ENCODE measurements around the gene GPR82.

GPR82 gene

GRCh38 chrX:41692162-41692749, 31.7 kb upstream of the GPR82 start:
- H3K9me3 ChIP-seq (ENCODE audit: low read length) = no peaks in the 10 kb centered on the region
- H3K9ac ChIP-seq (ENCODE audit: low read length) = no peak overlapping the region
- no peak overlapping the region for H2AFZ ChIP-seq (ENCODE audit: low read length)
- no peaks in the 10 kb centered on the region for H3K9me2 ChIP-seq (ENCODE audit: low read depth, low read length)
- no peaks in the 10 kb centered on the region for H3K79me2 ChIP-seq (ENCODE audit: insufficient read depth, low read length)
- H4K20me1 ChIP-seq (ENCODE audit: insufficient read depth, low read length) = no peaks in the 10 kb centered on the region
- peak overlapping the region; percentile 52 for H3K27ac ChIP-seq (ENCODE audit: low read depth, low read length, poor library complexity, severe bottlenecking)
- no peaks in the 10 kb centered on the region for H3K27me3 ChIP-seq (ENCODE audit: insufficient read depth, low read length)
- TF ChIP-seq EZH2 (IDR thresholded peaks at IDR 0.05; ENCODE audit: borderline replicate concordance, low read length) (no peak), CTCF (IDR thresholded peaks at IDR 0.05; ENCODE audit: low read length) (no peak)
- H3K4me1 ChIP-seq (ENCODE audit: insufficient read depth, low read length, severe bottlenecking) = peaks cover 53% of the 10 kb centered on the region
- no peak overlapping the region for H3K4me3 ChIP-seq (ENCODE audit: low read depth, low read length, poor library complexity, severe bottlenecking)
- peaks cover 5% of the 10 kb centered on the region; the same call in 1 of the 2 replicates for H3K36me3 ChIP-seq (ENCODE audit: insufficient read depth, low read length)
- H3K4me2 ChIP-seq (ENCODE audit: low read length) = peak overlapping the region; percentile 42
- no peaks in the 10 kb centered on the region for H3F3A ChIP-seq (ENCODE audit: insufficient read depth, low read length)

- H4K20me1 ChIP-seq (ENCODE audit: insufficient read depth, low read length) = no peaks in the 10 kb centered on the region
These were observed 31.0 kb upstream of the GPR82 start for GRCh38 chrX:41693024-41693423.

GRCh38 chrX:41695426-41695825, 28.6 kb upstream of the GPR82 start:
- Histone ChIP-seq H3K4me2 (ENCODE audit: low read length) (no peak overlapping the region), H3K27ac (ENCODE audit: low read depth, low read length, poor library complexity, severe bottlenecking) (no peak overlapping the region), H3K4me3 (ENCODE audit: low read depth, low read length, poor library complexity, severe bottlenecking) (no peak overlapping the region), H3K79me2 (ENCODE audit: insufficient read depth, low read length) (no peaks in the 10 kb centered on the region), H3K4me1 (ENCODE audit: insufficient read depth, low read length, severe bottlenecking) (peaks cover 31% of the 10 kb centered on the region), H3K9me2 (ENCODE audit: low read depth, low read length) (no peaks in the 10 kb centered on the region), H3K36me3 (ENCODE audit: insufficient read depth, low read length) (peaks cover 7% of the 10 kb centered on the region; the same call in 1 of the 2 replicates), H3K9ac (ENCODE audit: low read length) (no peak overlapping the region), H3F3A (ENCODE audit: insufficient read depth, low read length) (no peaks in the 10 kb centered on the region), H2AFZ (ENCODE audit: low read length) (no peak overlapping the region), H3K9me3 (ENCODE audit: low read length) (no peaks in the 10 kb centered on the region), H4K20me1 (ENCODE audit: insufficient read depth, low read length) (no peaks in the 10 kb centered on the region), H3K27me3 (ENCODE audit: insufficient read depth, low read length) (no peaks in the 10 kb centered on the region)
- TF ChIP-seq CTCF (IDR thresholded peaks at IDR 0.05; ENCODE audit: low read length) (no peak), EZH2 (IDR thresholded peaks at IDR 0.05; ENCODE audit: borderline replicate concordance, low read length) (no peak)

More at GRCh38 chrX:41693024-41693423, 31.0 kb upstream of the GPR82 start:
- no peak overlapping the region for H3K9ac ChIP-seq (ENCODE audit: low read length)
- H3K9me2 ChIP-seq (ENCODE audit: low read depth, low read length) = no peaks in the 10 kb centered on the region
- no peak overlapping the region for H2AFZ ChIP-seq (ENCODE audit: low read length)
- TF ChIP-seq EZH2 (IDR thresholded peaks at IDR 0.05; ENCODE audit: borderline replicate concordance, low read length) = no peak
- TF ChIP-seq CTCF (IDR thresholded peaks at IDR 0.05; ENCODE audit: low read length) = no peak
- no peaks in the 10 kb centered on the region for H3K9me3 ChIP-seq (ENCODE audit: low read length)
- H3K27me3 ChIP-seq (ENCODE audit: insufficient read depth, low read length) = no peaks in the 10 kb centered on the region
- H3F3A ChIP-seq (ENCODE audit: insufficient read depth, low read length) = no peaks in the 10 kb centered on the region
- H3K36me3 ChIP-seq (ENCODE audit: insufficient read depth, low read length) = peaks cover 7% of the 10 kb centered on the region; the same call in 1 of the 2 replicates
- no peak overlapping the region for H3K4me2 ChIP-seq (ENCODE audit: low read length)
- peaks cover 47% of the 10 kb centered on the region for H3K4me1 ChIP-seq (ENCODE audit: insufficient read depth, low read length, severe bottlenecking)
- H3K79me2 ChIP-seq (ENCODE audit: insufficient read depth, low read length) = no peaks in the 10 kb centered on the region
- no peak overlapping the region for H3K4me3 ChIP-seq (ENCODE audit: low read depth, low read length, poor library complexity, severe bottlenecking)
- peak overlapping the region; percentile 52 for H3K27ac ChIP-seq (ENCODE audit: low read depth, low read length, poor library complexity, severe bottlenecking)
